GM21576 (cell line): ENCODE measurements around the gene CCDC85C.

ENCODE experiments used
- ATAC-seq: cut with Tn5 transposase; IDR thresholded peaks from one replicate; pipeline ENCODE4 v1.9.1; 2021; ENCODE audit warnings: mild to moderate bottlenecking, moderate library complexity; ENCODE audit not compliant: unreplicated experiment

The CCDC85C gene

GRCh38 chr14:99544991-99545390 lies 59.0 kb downstream of the CCDC85C start:
- ATAC-seq = no peak

- no peak for ATAC-seq
Observed at GRCh38 chr14:99543985-99544384, 60.0 kb downstream of the CCDC85C start.

GRCh38 chr14:99543370-99543769 lies 60.6 kb downstream of the CCDC85C start:
- no peak for ATAC-seq

- no peak for ATAC-seq
Observed at GRCh38 chr14:99542566-99542965, 61.4 kb downstream of the CCDC85C start.

- ATAC-seq = no peak
Observed at GRCh38 chr14:99541677-99542470, 62.1 kb downstream of the CCDC85C start.

- no peak for ATAC-seq
Observed at GRCh38 chr14:99541211-99541610, 62.8 kb downstream of the CCDC85C start.

- no peak for ATAC-seq
Observed at GRCh38 chr14:99540196-99541032, 63.6 kb downstream of the CCDC85C start.

GRCh38 chr14:99539491-99539890 lies 64.5 kb downstream of the CCDC85C start:
- no peak for ATAC-seq

- ATAC-seq = no peak
Observed at GRCh38 chr14:99538733-99539132, 65.3 kb downstream of the CCDC85C start.

GRCh38 chr14:99538275-99538674 lies 65.7 kb downstream of the CCDC85C start:
- no peak for ATAC-seq

- ATAC-seq = no peak
Observed at GRCh38 chr14:99537399-99537798, 66.6 kb downstream of the CCDC85C start.

- ATAC-seq = no peak
Observed at GRCh38 chr14:99535908-99536778, 67.9 kb downstream of the CCDC85C start.

- ATAC-seq = no peak
Observed at GRCh38 chr14:99535448-99535847, 68.6 kb downstream of the CCDC85C start.

GRCh38 chr14:99534863-99535262 lies 69.1 kb downstream of the CCDC85C start:
- no peak for ATAC-seq

GRCh38 chr14:99534333-99534732 lies 69.7 kb downstream of the CCDC85C start:
- no peak for ATAC-seq

GRCh38 chr14:99532310-99532709 lies 71.7 kb downstream of the CCDC85C start:
- ATAC-seq = no peak

- ATAC-seq = no peak
Observed at GRCh38 chr14:99531251-99532096, 72.5 kb downstream of the CCDC85C start.

GRCh38 chr14:99530407-99531155 lies 73.4 kb downstream of the CCDC85C start:
- ATAC-seq = no peak

- ATAC-seq = no peak
Observed at GRCh38 chr14:99529899-99530298, 74.1 kb downstream of the CCDC85C start.
